SH-SY5Y (cell line): ENCODE data around the gene SWAP70.

ENCODE experiments used
- GATA2 ChIP-seq: IDR thresholded peaks from 2 replicates; pipeline ENCODE4 v1.6.1; 2011; ENCODE audit warnings: mild to moderate bottlenecking, low read depth, low read length
- GATA3 ChIP-seq: IDR thresholded peaks from 2 replicates; pipeline ENCODE4 v1.6.1; 2011; ENCODE audit warnings: low read depth, mild to moderate bottlenecking, low read length, moderate library complexity

DNA sequence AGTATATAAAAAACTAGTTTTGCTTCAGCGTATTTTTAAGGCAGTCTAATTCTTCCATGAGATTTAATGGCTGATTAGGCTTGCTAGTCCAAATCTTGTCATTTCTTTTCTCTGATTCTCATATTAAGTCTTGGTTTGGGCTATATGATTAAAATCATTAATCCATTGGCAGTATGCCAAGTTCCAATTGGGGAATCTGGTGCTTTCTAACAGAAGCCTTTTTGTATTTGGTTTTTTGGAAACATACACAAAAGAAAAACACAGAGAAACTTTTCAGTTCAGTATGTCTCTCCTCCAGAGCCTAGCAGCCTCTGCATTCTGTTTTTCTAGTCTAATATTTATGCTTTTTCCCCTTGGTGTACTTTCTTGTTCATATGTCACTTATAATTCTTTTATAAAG, 37.9 kb downstream of the SWAP70 start:
- TF ChIP-seq GATA3 (no peak), GATA2 (no peak)
